Measurements from ENCODE around the gene DDX50.
A peak's percentile ranks its signal among the peaks of the same experiment; 100 is the strongest.
"Not testable (repeated sequence)": the region's sequence is repeated elsewhere in the genome, so short reads cannot be mapped to it uniquely, and the experiment has no call there.

Gene DDX50

DNA sequence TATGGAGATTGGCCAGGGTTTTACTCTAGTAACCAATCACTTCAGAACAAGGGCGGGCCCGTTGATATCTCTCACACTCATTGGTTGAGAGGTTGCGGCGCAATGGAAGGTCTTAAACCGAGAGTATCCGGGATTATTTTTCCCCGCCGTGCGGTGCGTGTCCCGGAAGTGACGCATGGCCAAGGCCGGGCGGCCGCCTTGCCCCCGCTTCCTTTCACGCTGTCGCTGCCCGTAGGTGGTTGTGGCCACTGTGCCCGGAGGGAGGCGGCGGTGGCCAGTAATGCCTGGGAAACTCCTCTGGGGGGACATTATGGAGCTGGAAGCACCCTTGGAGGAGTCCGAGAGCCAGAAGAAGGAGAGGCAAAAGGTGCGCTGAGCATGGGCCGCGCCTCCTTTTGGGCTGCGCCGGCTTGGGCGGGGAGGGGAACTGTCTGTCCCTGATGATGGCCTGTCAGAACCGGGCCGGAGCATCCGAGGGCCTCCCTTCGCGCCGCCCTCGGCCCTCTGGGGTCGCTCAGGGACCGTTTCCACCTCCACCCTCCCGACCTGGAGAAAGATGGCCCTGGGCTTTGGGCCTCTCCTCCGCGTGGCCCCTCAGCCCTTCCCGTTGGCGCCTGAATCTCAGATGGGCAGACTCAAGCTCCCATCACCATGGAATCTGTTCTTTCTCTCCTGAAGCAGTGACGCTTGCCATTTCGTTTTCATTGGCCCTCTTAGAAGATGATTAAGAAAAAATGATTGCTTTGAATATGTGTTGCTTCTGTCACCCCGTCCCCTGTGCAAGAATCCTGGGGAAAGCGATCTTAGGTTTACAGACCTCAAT is at the start of gene DDX50:
Gene DDX50, plus strand, starts transcription at position 211 of the 823 bp plus-strand sequence. Its CDS starts 70 bp downstream, at position 281.
- DNase-seq (ENCODE audit: low read depth): peak; percentile 98

- DNase-seq (ENCODE audit: low read depth): no peak
Observed at GRCh38 chr10:68856352-68856751, 44.8 kb upstream of the DDX50 start.

DNA sequence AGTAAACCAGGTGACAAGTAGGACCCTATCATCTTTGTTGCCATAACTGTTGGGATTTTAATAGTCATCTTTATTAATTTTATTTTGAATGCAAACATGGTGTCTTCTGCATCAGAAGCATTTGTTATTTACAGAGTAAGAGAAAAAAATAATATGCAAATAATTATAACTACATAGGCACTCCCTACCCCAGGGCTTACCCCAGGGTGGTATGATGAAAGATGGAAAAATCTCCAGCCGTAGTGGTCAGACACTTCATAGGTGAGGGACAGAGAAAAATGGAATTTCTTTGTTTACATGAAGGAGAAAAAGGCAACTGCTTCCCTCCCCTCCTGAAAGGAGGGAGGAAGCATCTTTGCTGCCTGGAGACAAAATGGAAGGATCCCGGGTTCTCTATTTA is 44.1 kb upstream of the DDX50 start:
- DNase-seq (ENCODE audit: low read depth): no peak

DNA sequence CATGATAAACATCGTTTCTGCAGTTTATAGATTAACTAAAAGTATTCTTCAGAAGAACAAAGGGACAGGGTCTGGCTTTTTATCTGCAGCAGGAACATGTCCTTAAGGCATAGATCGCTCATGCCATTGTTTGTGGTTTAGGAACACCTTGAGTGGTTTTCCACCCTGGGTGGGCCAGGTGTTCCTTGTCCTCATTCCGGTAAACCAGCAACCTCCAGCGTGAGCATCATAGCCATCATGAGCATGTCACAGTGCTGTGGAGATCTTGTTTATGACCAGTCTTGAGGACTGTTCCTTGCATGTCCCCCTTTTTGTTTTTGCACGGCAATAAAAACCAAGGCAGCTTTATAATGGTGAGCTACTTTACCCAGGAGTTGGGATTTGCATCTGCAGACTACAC is 39.9 kb upstream of the DDX50 start:
- no peak for DNase-seq (ENCODE audit: low read depth)

- no peak for DNase-seq (ENCODE audit: low read depth)
Observed at GRCh38 chr10:68864611-68865010, 36.5 kb upstream of the DDX50 start.

DNA sequence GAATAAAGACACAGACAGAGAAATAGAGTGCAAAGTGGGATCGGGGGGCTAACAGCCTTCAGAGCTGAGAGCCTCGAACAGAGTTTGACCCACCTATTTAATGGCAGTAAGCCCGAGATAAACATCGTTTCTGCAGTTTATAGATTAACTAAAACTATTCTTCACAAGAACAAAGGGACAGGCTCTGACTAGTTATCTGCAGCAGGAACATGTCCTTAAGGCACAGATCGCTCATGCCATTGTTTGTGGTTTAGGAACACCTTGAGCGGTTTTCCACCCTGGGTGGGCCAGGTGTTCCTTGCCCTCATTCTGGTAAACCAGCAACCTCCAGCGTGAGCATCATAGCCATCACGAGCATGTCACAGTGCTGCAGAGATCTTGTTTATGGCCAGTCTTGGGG is 32.9 kb upstream of the DDX50 start:
- not testable (repeated sequence) for DNase-seq (ENCODE audit: low read depth)

- DNase-seq (ENCODE audit: low read depth): no peak
Observed at GRCh38 chr10:68869623-68870022, 31.5 kb upstream of the DDX50 start.

DNA sequence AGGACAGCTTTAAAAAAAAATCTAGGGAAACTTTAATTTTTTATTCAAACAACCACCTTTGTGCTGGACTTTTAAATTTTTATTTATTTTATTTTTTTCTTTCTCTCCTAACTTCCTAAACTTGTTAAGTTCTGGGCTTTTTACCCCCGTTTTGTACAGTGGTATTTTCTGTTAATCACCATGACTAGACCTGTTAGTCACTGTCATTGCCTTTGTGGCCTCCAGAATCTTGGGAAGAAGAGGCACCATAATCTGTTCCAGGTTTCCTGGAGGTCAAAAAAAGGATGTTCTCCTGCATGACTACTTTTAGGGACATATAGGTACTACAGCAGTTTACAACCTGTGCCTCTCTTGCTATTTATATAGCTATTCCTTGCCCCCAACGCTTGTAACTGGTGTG is 31.1 kb upstream of the DDX50 start:
- no peak for DNase-seq (ENCODE audit: low read depth)

GRCh38 chr10:68870545-68871104 is 30.5 kb upstream of the DDX50 start:
- no peak for DNase-seq (ENCODE audit: low read depth)

DNA sequence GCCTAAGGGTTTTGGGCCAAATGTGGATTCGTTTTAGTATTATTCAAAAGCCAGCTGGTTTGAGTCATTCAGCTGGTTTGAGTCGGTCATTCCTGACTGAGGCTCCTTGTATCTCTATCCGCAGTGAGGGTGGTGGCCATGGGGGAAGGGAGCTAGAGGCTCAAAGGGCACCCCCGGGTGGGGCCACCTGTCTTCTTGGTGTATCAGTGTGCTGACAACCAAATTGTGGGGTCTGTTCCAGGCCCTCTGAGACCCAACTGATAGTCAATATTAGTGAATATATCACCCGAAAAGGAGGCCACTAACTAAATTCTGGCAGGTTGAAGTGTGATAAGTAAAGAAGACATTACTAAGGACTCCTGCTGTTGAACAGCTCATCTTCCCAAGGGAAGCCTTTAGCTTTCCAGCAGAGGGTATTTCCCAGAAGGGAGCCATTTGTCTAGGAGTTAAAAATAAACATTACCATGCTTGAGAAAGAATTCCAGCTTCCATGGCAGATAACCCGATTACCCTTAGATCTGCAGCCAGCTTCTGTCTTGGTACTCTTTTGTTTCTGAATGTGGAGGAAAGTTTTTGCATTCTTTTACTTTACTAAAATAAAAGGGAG is 29.9 kb upstream of the DDX50 start:
- DNase-seq (ENCODE audit: low read depth): peak; percentile 17

DNA sequence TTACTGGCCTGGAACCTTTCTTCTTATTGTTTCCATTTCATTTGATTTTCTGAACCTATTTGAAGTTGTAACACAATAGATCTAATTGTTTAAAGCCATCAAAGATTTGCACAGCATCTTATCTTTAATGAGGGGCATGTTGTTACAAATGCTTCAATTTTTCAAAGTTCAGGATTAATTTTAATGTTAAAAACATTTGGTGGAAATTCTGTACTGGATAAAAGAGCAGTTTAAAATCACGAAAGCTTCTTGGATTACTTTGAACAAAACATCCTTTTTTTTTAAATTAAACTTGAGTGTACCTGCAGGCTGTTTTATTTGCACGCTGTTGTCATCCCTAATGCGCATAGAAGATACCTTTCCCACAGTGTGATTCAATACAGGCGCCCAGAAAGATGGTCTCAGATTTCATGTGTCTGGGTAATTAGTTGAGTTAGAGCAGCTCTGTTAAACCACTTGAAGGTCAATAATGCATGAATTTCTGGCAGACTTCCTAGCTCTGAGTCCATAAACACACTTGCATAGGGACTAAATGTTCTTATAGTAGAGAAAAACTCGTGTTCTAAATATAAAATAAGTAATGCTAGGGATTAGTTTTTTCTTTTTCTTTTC is 29.3 kb upstream of the DDX50 start:
- peak; percentile 90 for DNase-seq (ENCODE audit: low read depth)

- no peak for DNase-seq (ENCODE audit: low read depth)
Observed at GRCh38 chr10:68876246-68877138, 24.6 kb upstream of the DDX50 start.

DNA sequence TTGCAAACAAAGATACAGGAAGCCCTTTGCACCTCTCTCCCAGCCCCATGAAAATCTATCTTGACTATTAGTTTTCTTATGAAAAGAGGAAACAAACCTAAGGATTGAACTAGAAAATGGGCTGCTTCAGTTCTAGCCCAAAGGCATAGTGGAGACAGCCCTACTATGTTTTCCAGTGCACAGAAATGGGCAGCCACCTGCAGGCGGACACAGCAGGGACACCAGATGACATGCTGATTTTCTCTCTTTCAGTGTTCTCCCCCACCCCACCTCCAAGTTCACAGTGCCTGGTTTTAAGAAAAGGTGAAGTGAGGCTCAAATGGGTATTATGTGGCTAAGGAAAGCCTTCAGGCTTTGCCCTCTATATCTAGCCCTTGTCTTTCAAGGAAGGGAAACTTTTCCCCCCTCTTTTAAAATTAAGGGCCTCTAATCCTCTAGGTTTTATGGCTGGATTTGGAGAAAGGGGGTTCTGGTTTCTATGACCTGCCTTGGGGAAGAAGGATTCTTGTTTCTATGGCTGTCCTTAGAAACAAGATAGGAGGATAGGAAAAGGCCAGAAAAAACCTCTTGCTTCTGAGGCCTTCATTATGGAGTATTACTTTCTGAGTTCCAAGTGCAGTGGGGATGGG is 23.5 kb upstream of the DDX50 start:
- DNase-seq (ENCODE audit: low read depth): no peak

DNA sequence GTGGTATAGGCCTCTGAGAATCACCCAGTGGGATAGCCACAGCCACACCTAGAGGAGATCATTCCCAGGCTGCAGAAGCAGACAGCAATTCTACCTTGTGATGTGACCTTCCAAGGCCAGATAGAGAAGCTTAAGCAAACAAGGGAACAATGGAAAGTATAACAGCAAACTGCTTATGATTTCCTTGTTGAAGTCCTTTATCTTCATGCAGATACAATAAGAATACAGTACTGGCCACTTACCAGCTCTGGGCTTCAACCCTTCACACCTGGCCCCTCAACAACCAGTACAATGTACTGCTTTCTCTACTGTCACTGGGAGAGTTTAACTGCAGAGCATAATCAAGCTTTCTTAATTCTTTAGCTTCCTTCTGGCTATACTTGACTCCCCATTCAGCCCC is 22.6 kb upstream of the DDX50 start:
- DNase-seq (ENCODE audit: low read depth): no peak

DNA sequence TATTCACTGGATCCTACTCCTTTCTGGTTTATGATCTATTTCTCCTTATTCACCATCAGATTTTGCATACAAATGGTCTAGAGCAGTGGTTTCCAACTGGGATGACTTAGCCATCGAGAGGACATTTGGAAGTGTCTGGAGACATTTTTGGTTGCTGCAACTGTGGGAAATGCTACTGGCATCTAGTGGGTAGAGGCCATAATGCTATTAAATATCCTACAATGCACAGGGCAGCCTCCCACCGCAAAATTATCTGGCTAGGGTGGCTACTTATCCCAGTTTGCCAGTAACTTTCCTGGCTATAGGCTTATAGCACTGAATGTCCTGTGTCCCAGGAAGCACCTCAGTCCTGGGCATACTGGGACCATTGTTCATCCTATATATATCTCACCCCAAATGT is 21.5 kb upstream of the DDX50 start:
- no peak for DNase-seq (ENCODE audit: low read depth)

DNA sequence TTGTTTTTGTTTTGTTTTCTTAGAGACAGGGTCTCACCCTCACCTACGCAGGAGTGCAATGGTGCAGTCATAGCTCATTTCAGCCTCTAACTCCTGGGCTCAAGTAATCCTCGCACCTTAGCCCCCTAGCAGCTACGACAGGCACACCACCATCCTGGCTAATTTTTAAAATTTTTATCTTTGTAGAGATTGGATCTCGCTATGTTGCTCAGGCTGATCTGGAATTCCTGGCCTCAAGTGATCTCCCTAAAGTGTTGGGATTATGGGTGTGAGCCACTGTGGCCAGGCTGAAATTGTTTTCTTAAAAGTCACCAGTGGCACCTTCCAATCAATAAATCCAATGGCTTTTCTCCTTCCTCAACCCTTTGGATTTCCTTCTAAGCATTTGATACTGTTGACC is 20.9 kb upstream of the DDX50 start:
- DNase-seq (ENCODE audit: low read depth): no peak

- DNase-seq (ENCODE audit: low read depth): no peak
Observed at GRCh38 chr10:68895041-68895440, 6.1 kb upstream of the DDX50 start.

DNA sequence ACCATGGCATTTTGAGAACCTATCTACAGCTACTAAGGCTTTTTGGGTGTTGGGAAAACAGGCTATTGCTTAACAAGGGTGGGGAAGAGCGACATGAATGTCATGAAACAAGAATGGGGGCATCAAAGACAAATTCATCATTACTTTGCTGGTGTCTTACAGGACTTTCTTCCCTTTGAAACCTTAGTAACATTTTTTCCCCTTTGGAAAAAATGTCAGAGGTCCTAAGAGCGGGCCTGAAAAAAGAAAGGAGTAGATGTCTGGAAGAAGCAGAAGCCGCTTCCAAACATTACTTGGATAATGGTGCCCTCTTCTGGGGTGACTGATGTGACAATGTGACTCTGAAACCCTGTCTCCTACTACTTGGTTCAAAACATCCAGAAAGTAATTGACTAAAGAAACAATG is 3.8 kb upstream of the DDX50 start:
- peak; percentile 44 for DNase-seq (ENCODE audit: low read depth)

GRCh38 chr10:68899186-68899745 is 1.8 kb upstream of the DDX50 start:
- DNase-seq (ENCODE audit: low read depth): no peak

DNA sequence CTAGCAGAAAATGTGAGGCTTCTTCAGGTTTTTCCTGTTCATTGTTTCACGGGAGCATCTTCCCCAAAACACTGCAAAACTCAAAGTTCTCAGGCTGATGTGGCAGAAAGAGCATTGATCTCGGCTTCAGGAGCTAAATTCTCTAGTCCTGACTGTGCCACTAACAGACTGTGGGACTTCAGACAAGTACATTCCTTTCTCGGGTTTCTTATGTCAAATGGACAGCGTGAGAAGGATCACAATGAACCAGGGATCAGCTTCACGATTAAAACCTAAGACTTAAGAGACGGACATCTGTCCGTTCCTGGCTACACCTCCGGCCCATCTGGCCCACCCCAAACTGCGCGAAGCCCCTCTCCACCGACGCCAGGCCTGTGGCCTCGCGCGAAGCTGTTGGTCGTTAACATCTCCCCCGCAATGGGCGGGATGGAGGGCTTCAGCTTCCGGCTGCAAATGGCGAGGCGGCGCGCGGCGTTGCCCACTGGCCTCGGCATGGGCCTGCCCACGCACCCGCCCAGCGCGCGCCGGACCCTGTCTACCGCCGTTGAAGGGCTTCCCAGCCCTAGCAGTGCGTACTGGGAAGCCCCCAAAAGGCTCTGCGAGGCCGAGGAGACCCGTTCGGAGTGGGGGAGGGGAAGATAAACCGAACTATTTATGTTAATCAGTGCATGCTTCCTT is 549 bp upstream of the DDX50 start:
- DNase-seq (ENCODE audit: low read depth): peak; percentile 56

- DNase-seq (ENCODE audit: low read depth): no peak
Observed at GRCh38 chr10:68902382-68902781, 1.3 kb downstream of the DDX50 start.
